ENCODE measurements around the gene LINGO4.

Gene LINGO4

GRCh38 chr1:151814426-151814825 lies 9.2 kb upstream of the LINGO4 start:
- FAIRE-seq (no peak), DNase-seq (ENCODE audit: insufficient read length, low spot score) (no peak)
- no peak for TF ChIP-seq POLR2A (IDR thresholded peaks at IDR 0.05; ENCODE audit: low read depth, low read length)

- FAIRE-seq, result no peak
- no peak for TF ChIP-seq POLR2A (IDR thresholded peaks at IDR 0.05; ENCODE audit: low read depth, low read length)
- DNase-seq (ENCODE audit: insufficient read length, low spot score), result no peak
Measured at GRCh38 chr1:151813271-151813977, 8.2 kb upstream of the LINGO4 start.

DNA sequence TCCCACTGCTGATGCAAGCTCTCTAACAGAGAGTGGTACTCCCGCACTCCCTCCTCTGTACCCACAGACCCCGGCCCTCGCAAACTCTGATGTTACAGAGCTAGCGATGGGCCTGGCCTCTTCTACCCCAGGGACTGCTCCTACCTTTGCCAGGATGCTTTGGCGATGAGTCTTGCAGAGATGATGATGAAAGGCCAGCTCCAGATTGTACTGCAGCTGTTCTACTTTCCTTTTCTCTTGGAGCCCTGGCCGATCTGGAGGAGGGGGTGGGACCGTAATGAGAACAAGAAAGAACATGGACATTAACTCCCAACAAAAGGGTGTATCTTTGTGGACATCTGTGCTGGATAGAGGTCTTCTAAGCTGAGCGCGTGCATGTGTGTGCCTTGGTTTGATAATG lies 6.0 kb upstream of the LINGO4 start:
- FAIRE-seq (no peak), DNase-seq (ENCODE audit: insufficient read length, low spot score) (no peak)

DNA sequence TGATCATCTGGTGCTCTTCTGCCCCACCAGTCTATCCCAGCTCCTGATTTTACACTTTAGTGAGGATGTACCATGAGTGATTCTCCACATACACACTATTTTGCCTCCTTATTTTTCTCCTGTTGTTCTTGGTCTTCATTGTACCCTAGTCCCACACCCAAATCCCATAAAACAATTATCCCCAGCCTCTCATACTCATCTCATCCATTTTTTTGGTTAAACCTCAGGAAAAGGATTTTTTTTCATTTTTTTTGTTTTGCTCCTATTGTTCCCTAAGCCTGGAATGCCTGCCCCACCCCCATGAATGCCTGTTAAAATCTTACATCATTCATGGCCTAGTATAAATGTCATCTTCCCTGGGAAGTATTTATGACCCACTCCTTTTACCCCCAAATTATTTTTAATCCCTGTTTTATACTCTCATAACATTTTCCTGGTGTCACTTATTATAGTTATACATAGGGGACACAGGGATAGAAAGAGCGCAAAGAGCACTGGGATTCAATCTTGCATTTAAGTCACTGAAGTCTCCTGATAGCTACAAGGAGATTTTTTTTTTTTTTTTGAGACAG lies 4.9 kb upstream of the LINGO4 start:
- FAIRE-seq (no peak), DNase-seq (ENCODE audit: insufficient read length, low spot score) (no peak)
- no peak for TF ChIP-seq POLR2A (IDR thresholded peaks at IDR 0.05; ENCODE audit: low read depth, low read length)

More for the DNA sequence above, 6.0 kb upstream of the LINGO4 start:
- no peak for TF ChIP-seq POLR2A (IDR thresholded peaks at IDR 0.05; ENCODE audit: low read depth, low read length)

DNA sequence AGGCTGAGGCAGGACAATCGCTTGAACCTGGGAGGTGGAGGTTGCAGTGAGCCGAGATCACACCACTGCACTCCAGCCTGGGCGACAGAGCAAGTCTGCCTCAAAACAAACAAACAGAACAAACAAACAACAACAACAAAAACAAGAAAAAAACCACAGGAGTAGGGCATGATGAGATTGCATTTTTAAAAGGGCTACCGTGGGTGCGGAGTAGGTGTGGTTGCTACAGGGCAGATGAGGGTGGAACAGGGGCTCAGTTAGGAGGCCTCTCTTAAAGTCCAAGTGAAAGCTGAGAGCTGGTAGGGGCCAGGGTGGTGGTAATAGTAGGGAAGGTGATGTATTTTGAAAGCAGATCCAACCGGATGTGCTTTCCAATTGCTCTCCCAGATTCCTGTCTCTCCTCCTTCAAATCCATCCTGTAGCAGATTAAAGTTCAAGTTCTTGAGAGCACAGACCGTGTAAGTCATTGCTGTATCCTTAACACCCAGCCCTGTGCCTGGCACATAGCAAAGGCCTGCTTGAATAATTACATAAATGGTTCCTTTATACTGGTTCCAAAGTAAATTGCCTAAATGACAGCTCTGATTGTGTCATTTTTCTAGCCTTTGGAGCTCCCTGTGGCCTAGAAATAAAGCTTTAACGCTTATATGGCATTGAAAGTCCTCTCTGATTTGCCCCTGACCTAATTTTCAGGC lies 4.2 kb upstream of the LINGO4 start:
- TF ChIP-seq POLR2A (IDR thresholded peaks at IDR 0.05; ENCODE audit: low read depth, low read length), result no peak
- FAIRE-seq, result no peak
- no peak for DNase-seq (ENCODE audit: insufficient read length, low spot score)

DNA sequence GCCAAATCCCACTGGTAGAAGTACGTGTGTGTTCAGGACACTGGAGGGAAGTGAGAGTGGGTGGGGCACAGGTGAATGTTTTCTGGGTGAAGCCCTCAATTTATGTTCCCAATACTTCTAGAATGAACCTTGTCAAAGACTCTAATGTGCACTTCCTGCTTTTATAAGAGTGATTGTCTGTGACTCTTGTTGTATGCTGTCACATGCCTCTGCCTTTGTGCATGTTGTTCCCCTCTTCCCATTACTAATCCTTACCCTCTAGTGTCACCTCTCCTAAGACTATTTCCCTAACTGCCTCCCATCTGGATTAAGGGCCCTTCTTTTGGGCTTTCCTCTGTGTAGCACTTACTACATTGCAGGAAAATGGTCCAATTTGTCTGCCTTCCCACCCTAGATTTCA lies 2.5 kb upstream of the LINGO4 start:
- FAIRE-seq (no peak), DNase-seq (ENCODE audit: insufficient read length, low spot score) (no peak)
- TF ChIP-seq POLR2A (IDR thresholded peaks at IDR 0.05; ENCODE audit: low read depth, low read length), result no peak

DNA sequence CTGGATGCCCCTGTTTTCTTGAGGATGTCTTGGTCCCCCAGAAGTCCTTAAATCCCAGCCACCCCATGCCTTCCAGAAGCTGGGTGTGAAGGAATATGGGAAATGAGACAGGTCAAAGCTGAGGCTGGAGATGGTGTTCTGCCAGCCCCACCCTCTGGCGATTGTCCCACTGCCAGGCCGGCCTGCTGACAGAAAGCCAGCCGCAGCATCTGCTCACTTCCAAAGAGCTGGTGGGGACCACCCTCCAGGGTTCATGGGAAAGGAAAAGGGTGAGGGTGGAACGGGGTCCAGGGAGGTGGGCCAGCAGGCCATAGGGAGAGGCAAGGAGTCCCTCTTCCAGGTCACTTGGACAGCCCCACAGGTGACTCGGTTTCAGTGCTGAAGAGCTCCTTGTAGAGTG lies 1.9 kb upstream of the LINGO4 start:
- TF ChIP-seq POLR2A (IDR thresholded peaks at IDR 0.05; ENCODE audit: low read depth, low read length), result no peak
- no peak for FAIRE-seq
- DNase-seq (ENCODE audit: insufficient read length, low spot score), result no peak

DNA sequence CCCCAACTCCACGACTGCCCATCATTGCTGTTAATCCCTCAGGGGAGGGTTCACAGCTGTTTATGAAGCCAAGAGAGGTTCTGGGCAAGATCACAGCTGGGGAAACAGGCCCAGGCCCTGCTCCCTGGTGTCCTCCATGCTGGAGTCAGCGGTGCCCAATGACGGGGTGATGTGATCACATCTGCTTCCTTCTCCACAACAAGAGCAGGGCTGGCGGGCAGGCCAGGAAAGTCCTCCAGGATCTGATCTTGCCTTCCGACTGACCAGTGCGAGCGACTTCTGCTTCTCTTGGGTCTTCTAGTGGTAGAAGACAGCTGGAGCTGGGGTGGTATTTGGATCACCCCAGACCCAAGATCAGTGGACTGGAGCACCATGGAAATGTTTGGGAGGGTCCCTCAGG lies 951 bp upstream of the LINGO4 start:
- FAIRE-seq (no peak), DNase-seq (ENCODE audit: insufficient read length, low spot score) (no peak)
- no peak for TF ChIP-seq POLR2A (IDR thresholded peaks at IDR 0.05; ENCODE audit: low read depth, low read length)

DNA sequence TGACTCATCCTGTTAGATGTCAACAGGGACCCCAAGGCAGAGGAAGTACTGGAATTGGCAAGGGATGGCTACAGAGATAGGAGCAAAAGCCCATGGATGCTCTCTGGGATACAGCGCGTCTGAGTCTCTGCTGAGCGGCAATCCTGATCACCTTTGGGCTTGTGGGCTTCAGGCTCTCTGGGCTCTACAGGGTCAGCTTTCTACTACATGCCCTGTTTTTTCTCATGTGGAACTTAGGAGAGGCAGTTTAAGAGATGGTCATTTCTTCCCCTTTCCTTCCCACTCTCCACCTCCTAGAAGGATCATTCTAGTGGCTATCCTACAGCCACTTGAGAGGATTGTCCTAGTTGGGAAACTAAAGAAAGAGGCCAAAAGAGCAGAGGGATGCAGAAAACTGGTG lies 1.3 kb downstream of the LINGO4 start:
- no peak for TF ChIP-seq POLR2A (IDR thresholded peaks at IDR 0.05; ENCODE audit: low read depth, low read length)
- FAIRE-seq (no peak), DNase-seq (ENCODE audit: insufficient read length, low spot score) (no peak)

GRCh38 chr1:151803164-151803563 lies 2.1 kb downstream of the LINGO4 start:
- FAIRE-seq (no peak), DNase-seq (ENCODE audit: insufficient read length, low spot score) (no peak)
- no peak for TF ChIP-seq POLR2A (IDR thresholded peaks at IDR 0.05; ENCODE audit: low read depth, low read length)

DNA sequence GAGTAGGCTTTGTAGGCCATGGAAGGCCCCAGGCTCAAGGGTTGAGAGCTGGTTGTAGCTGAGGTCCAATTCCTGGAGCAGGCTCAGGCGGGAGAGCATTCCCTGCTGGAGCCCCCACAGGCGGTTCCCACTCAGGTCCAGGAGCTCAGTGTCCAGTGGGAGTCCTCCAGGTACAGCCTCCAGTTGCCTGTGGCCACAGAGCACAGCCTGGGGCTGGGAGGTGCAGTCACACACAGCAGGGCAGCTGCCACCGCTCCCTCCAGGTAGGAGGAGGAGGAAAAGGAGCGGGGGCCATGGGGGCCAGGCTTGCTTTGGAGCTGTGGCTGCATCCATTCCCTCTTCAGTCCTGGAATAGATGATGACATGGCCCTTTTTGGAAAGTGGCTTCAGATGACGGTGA lies 2.8 kb downstream of the LINGO4 start:
- FAIRE-seq (no peak), DNase-seq (ENCODE audit: insufficient read length, low spot score) (no peak)
- no peak for TF ChIP-seq POLR2A (IDR thresholded peaks at IDR 0.05; ENCODE audit: low read depth, low read length)

DNA sequence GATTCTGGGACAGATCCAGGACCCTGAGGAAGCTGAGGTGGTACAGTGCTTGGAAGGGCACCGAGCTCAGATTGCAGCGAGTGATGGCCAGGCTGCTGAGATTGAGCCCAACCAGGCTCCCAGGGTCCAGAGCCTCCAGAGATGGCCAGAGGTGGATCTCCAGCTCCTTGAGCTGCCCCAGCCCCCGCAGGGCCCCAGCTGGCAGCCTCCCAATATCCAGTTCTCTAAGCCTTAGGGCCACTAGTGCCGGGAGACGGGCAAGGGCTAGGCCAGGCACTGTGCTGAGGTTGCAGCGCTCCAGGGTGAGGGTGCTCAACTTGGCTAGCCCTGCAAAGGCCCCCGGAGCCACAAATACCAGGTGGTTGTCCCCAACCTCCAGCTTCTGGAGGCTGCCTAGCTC lies 3.4 kb downstream of the LINGO4 start:
- TF ChIP-seq POLR2A (IDR thresholded peaks at IDR 0.05; ENCODE audit: low read depth, low read length), result no peak
- FAIRE-seq (no peak), DNase-seq (ENCODE audit: insufficient read length, low spot score) (no peak)

DNA sequence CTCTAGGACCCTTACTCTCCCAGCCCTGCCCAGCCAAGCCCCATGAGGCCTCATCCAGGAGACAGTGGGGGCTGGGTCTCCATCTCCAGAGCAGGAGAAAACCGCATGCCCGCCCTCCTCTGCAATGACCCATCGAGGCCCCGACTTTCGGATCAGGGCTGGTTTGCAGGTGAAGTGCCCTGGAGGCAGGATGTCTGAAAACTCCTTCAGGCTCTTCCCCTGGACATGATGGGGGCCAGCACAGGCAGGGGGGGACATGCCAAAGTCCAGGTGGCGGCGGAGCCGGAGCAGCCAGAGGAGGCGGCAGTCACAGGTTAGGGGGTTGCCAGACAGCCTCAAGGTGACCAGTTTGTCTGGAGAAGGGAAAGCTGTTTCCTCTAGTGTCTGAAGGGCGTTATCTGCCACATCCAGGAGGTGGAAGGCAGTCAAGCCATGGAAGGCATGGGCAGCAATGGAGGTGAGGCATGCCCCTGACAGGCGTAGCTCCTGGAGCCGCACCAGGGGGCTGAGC lies 3.9 kb downstream of the LINGO4 start:
- FAIRE-seq (no peak), DNase-seq (ENCODE audit: insufficient read length, low spot score) (no peak)
- no peak for TF ChIP-seq POLR2A (IDR thresholded peaks at IDR 0.05; ENCODE audit: low read depth, low read length)

DNA sequence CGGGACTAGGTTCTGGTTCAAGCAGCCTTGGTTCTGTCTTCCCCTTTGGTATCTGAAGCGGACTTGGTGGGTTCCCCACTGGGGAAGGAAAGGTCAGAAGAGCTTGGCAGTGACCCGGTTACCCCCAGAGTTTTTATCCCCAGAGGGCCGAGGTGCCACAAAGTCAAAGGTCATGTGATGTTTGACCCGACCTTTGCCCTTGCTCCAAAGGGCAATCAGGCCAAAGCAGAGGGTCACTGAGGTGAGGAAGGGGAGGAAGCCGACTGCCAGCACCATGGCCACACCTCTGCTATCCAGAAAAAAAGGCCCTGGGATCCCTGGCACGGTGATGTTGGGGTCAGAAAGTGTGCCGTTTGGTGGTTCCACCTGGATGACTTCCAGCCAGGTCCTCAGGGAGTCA lies 4.4 kb downstream of the LINGO4 start:
- no peak for TF ChIP-seq POLR2A (IDR thresholded peaks at IDR 0.05; ENCODE audit: low read depth, low read length)
- no peak for FAIRE-seq
- DNase-seq (ENCODE audit: insufficient read length, low spot score), result no peak

Measured in H54 (cell line).